ENCODE measurements around the gene MCC. TPM values are rescaled to one million over a fixed set of nuclear protein-coding genes. Genes with fewer than 3 reads are reported as not detected.

MCC gene
- total and polyA plus RNA-seq, 4 donors: 9.0 to 47.3 (median 14.7) TPM

GRCh38 chr5:113379936-113380806, 108.1 kb downstream of the MCC start:
- H3K36me3 ChIP-seq (ENCODE audit: control insufficient read depth in 4 of 4, insufficient read depth in 3 of 4, low read depth in 1 of 4, low read length in 3 of 4): no peaks in the 10 kb centered on the region
- no peaks in the 10 kb centered on the region for H3K27me3 ChIP-seq (ENCODE audit: control insufficient read depth in 4 of 4, insufficient read depth in 4 of 4, low read length in 3 of 4)
- no peak overlapping the region for H3K27ac ChIP-seq (ENCODE audit: low read depth in 1 of 2, low read length in 2 of 2)
- TF ChIP-seq ZBTB33 (IDR thresholded peaks at IDR 0.05) (no peak), EGR1 (IDR thresholded peaks at IDR 0.05; ENCODE audit: low read depth in 2 of 2) (no peak), NR2F2 (IDR thresholded peaks at IDR 0.05) (no peak), JUND (IDR thresholded peaks at IDR 0.05) (no peak), SP1 (IDR thresholded peaks at IDR 0.05) (no peak), RAD21 (IDR thresholded peaks at IDR 0.05) (no peak), ATF3 (IDR thresholded peaks at IDR 0.05) (no peak), REST (IDR thresholded peaks at IDR 0.05) (no peak), RXRA (IDR thresholded peaks at IDR 0.05) (no peak), FOXA1 (IDR thresholded peaks at IDR 0.05) (no peak), CTCF (IDR thresholded peaks at IDR 0.05; ENCODE audit: low read depth, low read length, missing input control) (no peak), HNF4A (conservative IDR thresholded peaks at IDR 0.05) (no peak), YY1 (IDR thresholded peaks at IDR 0.05) (no peak), HNF4G (IDR thresholded peaks at IDR 0.05) (no peak), TAF1 (conservative IDR thresholded peaks at IDR 0.05) (no peak), GABPA (IDR thresholded peaks at IDR 0.05 in 1 of 2, conservative IDR thresholded peaks at IDR 0.05 in 1 of 2) (no peak), FOXA2 (IDR thresholded peaks at IDR 0.05) (no peak), MAX (IDR thresholded peaks at IDR 0.05) (no peak)
- no peak overlapping the region for H3K4me3 ChIP-seq (ENCODE audit: low read depth in 1 of 3, low read length in 3 of 3)
- 73% methylated on average over 7 of the region's 7 CpGs for WGBS
- H3K9me3 ChIP-seq (ENCODE audit: control insufficient read depth in 4 of 4, low read length in 3 of 4): no peaks in the 10 kb centered on the region
- peaks cover 0 to 4% (median 0%) of the 10 kb centered on the region in 4 donors for H3K4me1 ChIP-seq (ENCODE audit: control insufficient read depth in 4 of 4, insufficient read depth in 4 of 4, low read length in 3 of 4)
- DNase-seq (ENCODE audit: low spot score): no peak
- H3K9ac ChIP-seq (ENCODE audit: low read depth in 1 of 2, low read length in 2 of 2): no peak overlapping the region

Data from liver (tissue), 9 donors.